ENCODE data around the gene GARIN3. TPM values are rescaled to one million over a fixed set of nuclear protein-coding genes. Genes with fewer than 3 reads are reported as not detected.

Gene GARIN3
- total and polyA plus RNA-seq, 11 donors = not detected

GRCh38 chr5:157132281-157132612, 33.8 kb downstream of the GARIN3 start:
- intact Hi-C loops (cut with DNase I) = loop anchor here in 2 of 10 donors (10.0 kb wide), 2 partner anchors 297 to 1187 kb away; no protein-coding TSS in a partner anchor
- TF ChIP-seq, protein P1, sequence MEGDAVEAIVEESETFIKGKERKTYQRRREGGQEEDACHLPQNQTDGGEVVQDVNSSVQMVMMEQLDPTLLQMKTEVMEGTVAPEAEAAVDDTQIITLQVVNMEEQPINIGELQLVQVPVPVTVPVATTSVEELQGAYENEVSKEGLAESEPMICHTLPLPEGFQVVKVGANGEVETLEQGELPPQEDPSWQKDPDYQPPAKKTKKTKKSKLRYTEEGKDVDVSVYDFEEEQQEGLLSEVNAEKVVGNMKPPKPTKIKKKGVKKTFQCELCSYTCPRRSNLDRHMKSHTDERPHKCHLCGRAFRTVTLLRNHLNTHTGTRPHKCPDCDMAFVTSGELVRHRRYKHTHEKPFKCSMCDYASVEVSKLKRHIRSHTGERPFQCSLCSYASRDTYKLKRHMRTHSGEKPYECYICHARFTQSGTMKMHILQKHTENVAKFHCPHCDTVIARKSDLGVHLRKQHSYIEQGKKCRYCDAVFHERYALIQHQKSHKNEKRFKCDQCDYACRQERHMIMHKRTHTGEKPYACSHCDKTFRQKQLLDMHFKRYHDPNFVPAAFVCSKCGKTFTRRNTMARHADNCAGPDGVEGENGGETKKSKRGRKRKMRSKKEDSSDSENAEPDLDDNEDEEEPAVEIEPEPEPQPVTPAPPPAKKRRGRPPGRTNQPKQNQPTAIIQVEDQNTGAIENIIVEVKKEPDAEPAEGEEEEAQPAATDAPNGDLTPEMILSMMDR (IDR thresholded peaks at IDR 0.05) = no peak
- TF ChIP-seq POLR2A (IDR thresholded peaks at IDR 0.05) = no peak
- DNase-seq (no peak), ATAC-seq (no peak)
- 14 to 32% (median 25%) methylated on average over 1 of the region's 1 CpG for WGBS, 4 donors
- Histone ChIP-seq H3K27ac (no peak overlapping the region), H3K4me3 (no peak overlapping the region), H3K27me3 (no peaks in the 10 kb centered on the region), H3K4me1 (peaks cover 0 to 12% (median 2%) of the 10 kb centered on the region in 12 donors), H3K9me3 (no peaks in the 10 kb centered on the region), H3K36me3 (peaks cover 0 to 7% (median 3%) of the 10 kb centered on the region in 9 donors)

GRCh38 chr5:157130925-157131324, 35.1 kb downstream of the GARIN3 start:
- peak in 1 of 5 donors; percentile 39 for DNase-seq
- 44 to 54% (median 49%) methylated on average over 7 of the region's 7 CpGs for WGBS, 4 donors
- Histone ChIP-seq H3K36me3 (no peaks in the 10 kb centered on the region), H3K4me3 (no peak overlapping the region), H3K9me3 (no peaks in the 10 kb centered on the region), H3K27ac (no peak overlapping the region), H3K4me1 (peaks cover 0 to 12% (median 2%) of the 10 kb centered on the region in 12 donors), H3K27me3 (no peaks in the 10 kb centered on the region)
- peak in 3 of 4 donors; percentile 52 to 73 (median 64) for ATAC-seq
- TF ChIP-seq POLR2A (IDR thresholded peaks at IDR 0.05) = no peak
- TF ChIP-seq, protein P1 (IDR thresholded peaks at IDR 0.05) = no peak
- intact Hi-C loops (cut with DNase I) = loop anchor here in 2 of 10 donors (10.0 kb wide), 2 partner anchors 296 to 1186 kb away; no protein-coding TSS in a partner anchor

- no peak for DNase-seq
- peaks cover 0 to 27% (median 12%) of the 10 kb centered on the region in 12 donors for H3K9me3 ChIP-seq
Observed at GRCh38 chr5:157121709-157122108, 44.4 kb downstream of the GARIN3 start.

DNA sequence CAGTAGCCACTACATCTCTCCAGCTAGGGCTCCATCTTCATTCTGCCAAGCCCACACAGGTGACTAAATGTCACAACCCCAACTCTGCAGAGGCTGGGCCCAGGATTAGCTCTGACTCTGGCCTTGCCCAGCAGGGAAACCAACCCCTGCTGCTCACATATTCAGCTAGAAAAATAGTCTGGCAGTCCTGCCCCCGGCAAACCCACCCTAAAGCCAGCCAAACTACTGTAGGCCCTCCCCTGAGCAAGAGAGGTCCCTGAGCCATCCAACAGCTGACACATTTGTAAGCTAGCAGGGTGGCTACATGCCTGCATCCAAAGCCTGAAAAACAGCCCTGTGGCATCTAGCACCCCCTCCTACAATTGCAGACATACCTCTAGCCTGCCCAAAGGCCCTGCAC, 46.0 kb downstream of the GARIN3 start:
- intact Hi-C loops (cut with DNase I) = no loop called here
- Histone ChIP-seq H3K9me3 (peaks cover 0 to 27% (median 12%) of the 10 kb centered on the region in 12 donors), H3K27me3 (no peaks in the 10 kb centered on the region), H3K4me1 (peaks cover 0 to 11% (median 0%) of the 10 kb centered on the region in 12 donors), H3K27ac (no peak overlapping the region), H3K36me3 (no peaks in the 10 kb centered on the region), H3K4me3 (no peak overlapping the region)
- WGBS, 4 donors = 60 to 83% (median 70%) methylated on average over 1 of the region's 1 CpG
- no peak for DNase-seq
- no peak for ATAC-seq
- TF ChIP-seq POLR2A (IDR thresholded peaks at IDR 0.05) = no peak
- TF ChIP-seq, protein P1 (IDR thresholded peaks at IDR 0.05) = no peak

More at GRCh38 chr5:157121709-157122108, 44.4 kb downstream of the GARIN3 start:
- H3K4me1 ChIP-seq = no peaks in the 10 kb centered on the region
- no peak overlapping the region for H3K27ac ChIP-seq
- no peaks in the 10 kb centered on the region for H3K27me3 ChIP-seq
- H3K36me3 ChIP-seq = no peaks in the 10 kb centered on the region
- no peak for ATAC-seq
- TF ChIP-seq, protein P1 (IDR thresholded peaks at IDR 0.05) = no peak
- no peak for TF ChIP-seq POLR2A (IDR thresholded peaks at IDR 0.05)
- intact Hi-C loops (cut with DNase I) = no loop called here
- H3K4me3 ChIP-seq = no peak overlapping the region

Data from heart left ventricle (tissue), 16 donors.